ENCODE results near the gene NUDT15.

Gene NUDT15

DNA sequence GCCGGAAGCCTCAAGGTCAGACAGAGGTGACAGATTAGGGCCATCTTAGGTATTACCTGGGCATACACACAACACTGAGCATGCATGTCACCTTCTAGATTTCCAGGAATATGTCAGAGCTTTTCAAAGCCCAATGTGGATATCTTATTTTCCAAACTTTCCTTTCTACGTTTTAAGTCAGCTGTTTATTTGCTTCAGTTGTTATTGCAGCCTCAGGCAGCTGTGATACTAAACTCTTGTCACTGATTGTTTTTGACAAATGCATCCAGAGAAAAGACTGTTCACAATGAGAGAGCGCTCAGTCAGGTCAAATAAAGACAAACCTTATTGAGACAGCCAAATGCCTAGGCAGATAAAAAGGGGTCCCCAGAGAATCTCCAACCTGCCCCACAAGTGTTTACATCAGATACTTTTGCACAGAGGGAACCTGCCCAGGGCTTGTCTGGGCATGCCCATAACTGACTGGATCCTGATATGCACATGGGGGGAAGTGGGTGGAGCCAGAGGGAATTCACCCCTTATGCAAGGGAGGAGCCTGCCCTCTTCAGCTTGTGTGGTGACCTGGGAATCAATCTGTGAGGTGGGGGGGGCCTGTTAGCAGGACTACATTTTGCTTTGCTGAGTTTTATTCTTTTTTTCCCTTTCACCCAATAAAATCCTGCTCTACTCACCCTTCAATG is 28.9 kb downstream of the NUDT15 start:
- TF ChIP-seq, protein P1, sequence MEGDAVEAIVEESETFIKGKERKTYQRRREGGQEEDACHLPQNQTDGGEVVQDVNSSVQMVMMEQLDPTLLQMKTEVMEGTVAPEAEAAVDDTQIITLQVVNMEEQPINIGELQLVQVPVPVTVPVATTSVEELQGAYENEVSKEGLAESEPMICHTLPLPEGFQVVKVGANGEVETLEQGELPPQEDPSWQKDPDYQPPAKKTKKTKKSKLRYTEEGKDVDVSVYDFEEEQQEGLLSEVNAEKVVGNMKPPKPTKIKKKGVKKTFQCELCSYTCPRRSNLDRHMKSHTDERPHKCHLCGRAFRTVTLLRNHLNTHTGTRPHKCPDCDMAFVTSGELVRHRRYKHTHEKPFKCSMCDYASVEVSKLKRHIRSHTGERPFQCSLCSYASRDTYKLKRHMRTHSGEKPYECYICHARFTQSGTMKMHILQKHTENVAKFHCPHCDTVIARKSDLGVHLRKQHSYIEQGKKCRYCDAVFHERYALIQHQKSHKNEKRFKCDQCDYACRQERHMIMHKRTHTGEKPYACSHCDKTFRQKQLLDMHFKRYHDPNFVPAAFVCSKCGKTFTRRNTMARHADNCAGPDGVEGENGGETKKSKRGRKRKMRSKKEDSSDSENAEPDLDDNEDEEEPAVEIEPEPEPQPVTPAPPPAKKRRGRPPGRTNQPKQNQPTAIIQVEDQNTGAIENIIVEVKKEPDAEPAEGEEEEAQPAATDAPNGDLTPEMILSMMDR (IDR thresholded peaks at IDR 0.05; ENCODE audit: control insufficient read depth, extremely low read depth, insufficient read depth): no peak
- no peak for DNase-seq (ENCODE audit: low read depth)
- no peak overlapping the region for H3K4me3 ChIP-seq (ENCODE audit: low read depth, low read length)

DNA sequence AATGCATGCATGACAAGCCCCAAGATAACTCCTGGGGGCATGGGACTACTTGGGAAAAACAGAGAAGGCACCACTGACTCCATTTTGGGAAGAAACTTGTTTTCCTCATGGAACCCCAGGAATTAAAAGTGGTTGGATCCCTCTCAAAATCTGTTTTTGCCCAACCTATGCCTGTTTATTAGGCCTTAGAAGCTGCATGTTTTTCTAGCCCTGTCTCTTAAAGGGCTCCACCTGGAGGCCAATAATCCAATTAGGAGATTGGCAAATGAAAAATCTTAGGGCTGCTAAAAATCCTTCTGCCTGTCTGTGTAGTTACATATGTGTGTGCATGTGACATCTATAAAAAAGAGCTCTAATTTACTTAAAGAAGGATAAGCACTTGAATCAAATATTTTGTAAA is 30.5 kb downstream of the NUDT15 start:
- DNase-seq (ENCODE audit: low read depth): no peak
- no peak overlapping the region for H3K4me3 ChIP-seq (ENCODE audit: low read depth, low read length)
- TF ChIP-seq, protein P1 (IDR thresholded peaks at IDR 0.05; ENCODE audit: control insufficient read depth, extremely low read depth, insufficient read depth): no peak

DNA sequence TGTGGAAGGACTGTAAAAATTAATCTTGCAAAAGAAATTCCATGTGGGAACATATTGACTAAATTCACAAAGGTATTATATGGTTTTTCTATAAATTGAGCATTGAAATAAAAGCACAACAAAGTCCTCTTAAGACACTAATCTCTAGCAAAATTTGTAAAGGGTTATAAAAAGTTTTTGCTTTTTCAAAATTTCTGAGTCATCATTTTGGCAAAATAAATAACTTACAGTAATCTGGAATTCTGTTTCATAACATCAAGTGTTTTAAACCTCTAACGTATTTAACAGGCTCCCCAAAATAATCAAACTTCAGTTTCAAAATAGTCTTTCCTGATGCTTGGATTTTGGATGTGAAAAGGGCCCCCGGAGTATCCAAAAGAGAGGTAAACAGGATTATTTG is 31.4 kb downstream of the NUDT15 start:
- no peak overlapping the region for H3K4me3 ChIP-seq (ENCODE audit: low read depth, low read length)
- TF ChIP-seq, protein P1 (IDR thresholded peaks at IDR 0.05; ENCODE audit: control insufficient read depth, extremely low read depth, insufficient read depth): no peak
- DNase-seq (ENCODE audit: low read depth): no peak

DNA sequence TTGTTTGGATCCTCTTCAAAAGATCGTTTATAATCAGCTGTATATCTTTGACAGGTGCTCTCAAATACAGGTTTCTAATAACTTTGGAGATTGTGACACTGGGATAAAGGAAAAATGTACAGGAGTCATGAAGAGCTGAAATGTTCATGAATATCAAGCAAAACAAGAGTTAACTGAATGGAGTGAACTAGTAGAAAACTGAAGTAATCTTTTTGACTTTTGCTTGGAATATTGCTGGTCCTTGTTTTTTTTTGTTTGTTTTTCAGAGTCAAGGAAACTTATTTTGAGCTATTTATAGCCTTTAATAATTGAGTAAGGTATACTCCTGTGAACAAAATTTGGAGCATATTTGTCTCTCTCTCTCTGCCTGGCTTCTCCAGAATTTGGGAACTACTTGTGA is 32.0 kb downstream of the NUDT15 start:
- H3K4me3 ChIP-seq (ENCODE audit: low read depth, low read length): no peak overlapping the region
- TF ChIP-seq, protein P1 (IDR thresholded peaks at IDR 0.05; ENCODE audit: control insufficient read depth, extremely low read depth, insufficient read depth): no peak
- no peak for DNase-seq (ENCODE audit: low read depth)

DNA sequence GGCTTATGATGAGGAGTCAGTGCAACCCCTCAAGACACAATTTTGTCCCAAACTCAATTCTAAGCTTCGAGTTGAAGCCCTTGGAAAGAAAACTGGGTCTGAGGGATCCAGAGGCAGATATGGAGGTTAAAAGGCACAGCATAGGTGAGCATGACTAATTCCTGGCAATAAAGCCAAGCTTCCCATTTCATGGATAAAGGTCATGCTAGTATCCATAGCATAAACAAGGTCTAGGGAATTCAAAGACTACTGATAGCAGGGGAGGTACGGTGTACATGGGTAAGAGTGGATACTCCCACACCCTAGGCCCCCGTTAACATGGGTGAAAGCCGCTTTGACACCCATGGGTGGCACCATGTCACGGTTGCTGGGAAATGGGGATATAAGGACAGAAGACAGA is 33.4 kb downstream of the NUDT15 start:
- no peak for DNase-seq (ENCODE audit: low read depth)
- H3K4me3 ChIP-seq (ENCODE audit: low read depth, low read length): no peak overlapping the region
- TF ChIP-seq, protein P1 (IDR thresholded peaks at IDR 0.05; ENCODE audit: control insufficient read depth, extremely low read depth, insufficient read depth): no peak

DNA sequence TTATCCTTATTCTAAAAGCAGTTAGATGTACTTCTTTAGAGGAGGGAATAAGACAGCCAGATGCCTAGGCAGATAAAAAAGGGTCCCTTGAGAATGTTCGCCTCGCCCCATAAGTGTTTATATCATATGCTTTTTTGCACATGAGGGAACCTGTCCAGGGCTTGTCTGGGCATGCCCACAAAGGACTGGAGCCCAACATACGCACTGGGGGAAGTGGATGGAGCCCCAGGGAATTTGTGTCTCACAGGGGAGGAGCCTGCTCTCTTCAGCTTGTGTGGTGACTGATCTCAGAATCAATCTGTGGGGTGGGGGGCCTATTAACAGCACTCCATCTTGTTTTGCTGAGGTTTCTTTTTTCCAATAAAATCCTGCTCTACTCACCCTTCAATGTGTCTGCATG is 34.8 kb downstream of the NUDT15 start:
- TF ChIP-seq, protein P1 (IDR thresholded peaks at IDR 0.05; ENCODE audit: control insufficient read depth, extremely low read depth, insufficient read depth): no peak
- H3K4me3 ChIP-seq (ENCODE audit: low read depth, low read length): no peak overlapping the region
- no peak for DNase-seq (ENCODE audit: low read depth)

DNA sequence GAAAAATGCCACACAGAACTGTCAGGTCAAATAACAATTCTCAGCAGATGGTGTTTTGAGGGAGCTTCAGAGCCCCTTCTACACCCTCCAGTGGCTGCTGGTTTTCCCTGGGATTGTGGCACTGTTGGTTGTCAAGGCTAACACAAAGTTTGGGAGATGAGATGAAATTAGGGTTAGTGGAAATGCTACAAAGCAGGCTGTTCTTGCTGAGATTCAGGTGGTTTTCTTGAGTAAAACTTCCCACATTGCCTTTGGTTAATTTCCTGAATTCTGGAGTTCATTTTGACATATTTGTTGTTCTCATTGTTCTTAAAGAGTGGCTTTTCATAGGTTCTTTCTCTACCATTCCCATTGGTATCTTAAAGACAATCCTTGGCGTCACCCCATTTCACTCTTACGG is 35.3 kb downstream of the NUDT15 start:
- TF ChIP-seq, protein P1 (IDR thresholded peaks at IDR 0.05; ENCODE audit: control insufficient read depth, extremely low read depth, insufficient read depth): no peak
- no peak overlapping the region for H3K4me3 ChIP-seq (ENCODE audit: low read depth, low read length)
- no peak for DNase-seq (ENCODE audit: low read depth)
